ENCODE data around the gene POC1A. TPM values are rescaled to one million over a fixed set of nuclear protein-coding genes. Genes with fewer than 3 reads are reported as not detected.

Gene POC1A
- total RNA-seq, 1 experiment from 2014 or later = 35.0 TPM

DNA sequence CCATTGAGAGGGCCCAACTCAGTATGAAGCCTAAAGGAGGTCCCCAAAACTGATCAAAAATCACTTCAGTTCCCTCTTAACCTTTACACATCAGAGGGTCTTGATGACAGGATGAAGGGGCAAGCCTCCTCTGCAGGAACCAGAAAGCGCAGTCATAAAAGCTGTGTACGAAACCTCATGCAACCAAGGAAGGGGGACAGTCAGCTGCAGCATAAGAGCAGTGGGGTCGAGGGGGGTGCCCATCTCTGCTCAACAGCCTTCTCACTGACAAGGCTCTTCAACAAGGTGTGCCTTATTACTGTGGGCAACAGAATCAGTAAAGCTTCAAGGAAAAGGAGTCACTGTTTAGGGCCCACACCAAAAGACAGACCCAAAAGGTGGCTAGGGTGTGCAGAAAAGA is 3.9 kb downstream of the POC1A start:
- no peak overlapping the region for H3K4me2 ChIP-seq
- H3K27me3 ChIP-seq (ENCODE audit: insufficient read depth, low read depth) = no peaks in the 10 kb centered on the region
- DNase-seq = no peak
- H3K36me3 ChIP-seq (ENCODE audit: low read depth) = no peaks in the 10 kb centered on the region; the same call in 1 of the 2 replicates
- intact Hi-C loops (cut with micrococcal nuclease; ENCODE audit: unreplicated experiment) = loop anchor here (5.0 kb wide), 1 partner anchor 127 kb away; the partner anchor contains the start of gene WDR82
- H3K9me3 ChIP-seq (ENCODE audit: insufficient read depth, low read depth) = no peaks in the 10 kb centered on the region
- H3K79me2 ChIP-seq (ENCODE audit: low read depth) = peaks cover 8% of the 10 kb centered on the region; the same call in 1 of the 2 replicates
- H3K4me1 ChIP-seq (replicated peaks; ENCODE audit: insufficient read depth) = peaks cover 16% of the 10 kb centered on the region
- H3K4me3 ChIP-seq = no peak overlapping the region
- H4K20me1 ChIP-seq (ENCODE audit: insufficient read depth) = no peaks in the 10 kb centered on the region
- H2AFZ ChIP-seq = no peak overlapping the region
- ChIA-PET POLR2A (ENCODE audit: unreplicated experiment) (no interaction called here), CTCF (interaction anchor here (0.6 kb wide), 1 partner anchor 188 kb away, joined by 3 read pairs; no protein-coding TSS in a partner anchor)
- no peak for TF ChIP-seq EZH2 (IDR thresholded peaks at IDR 0.05; ENCODE audit: low read depth)
- TF ChIP-seq, protein P1, sequence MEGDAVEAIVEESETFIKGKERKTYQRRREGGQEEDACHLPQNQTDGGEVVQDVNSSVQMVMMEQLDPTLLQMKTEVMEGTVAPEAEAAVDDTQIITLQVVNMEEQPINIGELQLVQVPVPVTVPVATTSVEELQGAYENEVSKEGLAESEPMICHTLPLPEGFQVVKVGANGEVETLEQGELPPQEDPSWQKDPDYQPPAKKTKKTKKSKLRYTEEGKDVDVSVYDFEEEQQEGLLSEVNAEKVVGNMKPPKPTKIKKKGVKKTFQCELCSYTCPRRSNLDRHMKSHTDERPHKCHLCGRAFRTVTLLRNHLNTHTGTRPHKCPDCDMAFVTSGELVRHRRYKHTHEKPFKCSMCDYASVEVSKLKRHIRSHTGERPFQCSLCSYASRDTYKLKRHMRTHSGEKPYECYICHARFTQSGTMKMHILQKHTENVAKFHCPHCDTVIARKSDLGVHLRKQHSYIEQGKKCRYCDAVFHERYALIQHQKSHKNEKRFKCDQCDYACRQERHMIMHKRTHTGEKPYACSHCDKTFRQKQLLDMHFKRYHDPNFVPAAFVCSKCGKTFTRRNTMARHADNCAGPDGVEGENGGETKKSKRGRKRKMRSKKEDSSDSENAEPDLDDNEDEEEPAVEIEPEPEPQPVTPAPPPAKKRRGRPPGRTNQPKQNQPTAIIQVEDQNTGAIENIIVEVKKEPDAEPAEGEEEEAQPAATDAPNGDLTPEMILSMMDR (conservative IDR thresholded peaks at IDR 0.05) = no peak
- peaks cover 16% of the 10 kb centered on the region for H3F3A ChIP-seq (ENCODE audit: insufficient read depth, low read depth)
- H3K9me2 ChIP-seq (ENCODE audit: insufficient read depth) = no peaks in the 10 kb centered on the region
- H3K27ac ChIP-seq = no peak overlapping the region
- no TSS peak for BruUV-seq (replicated peaks)

DNA sequence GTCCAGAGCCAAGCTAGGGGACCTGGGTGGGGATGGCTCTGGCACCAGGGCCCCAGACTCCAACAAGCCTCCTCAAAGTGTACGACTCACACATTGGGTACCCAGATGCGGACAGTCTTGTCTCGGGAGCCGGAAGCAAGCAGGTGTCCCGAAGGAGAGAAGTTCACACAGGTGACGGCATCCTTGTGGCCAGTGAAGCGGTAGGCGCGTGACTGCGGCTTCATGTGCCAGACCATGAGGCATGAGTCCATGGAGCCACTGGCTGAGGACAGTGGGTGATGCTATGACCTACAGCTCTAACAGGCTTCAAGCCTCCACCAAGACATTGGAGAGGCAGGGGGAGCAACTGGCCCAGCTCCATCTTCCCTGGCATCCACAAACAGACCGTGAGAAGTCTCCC is 4.5 kb downstream of the POC1A start:
- POLR2A ChIA-PET (ENCODE audit: unreplicated experiment) = no interaction called here
- peaks cover 11% of the 10 kb centered on the region for H3K4me1 ChIP-seq (replicated peaks; ENCODE audit: insufficient read depth)
- H3K4me3 ChIP-seq = no peak overlapping the region
- H2AFZ ChIP-seq = no peak overlapping the region
- CTCF ChIA-PET = no interaction called here
- H3K9me3 ChIP-seq (ENCODE audit: insufficient read depth, low read depth) = no peaks in the 10 kb centered on the region
- no peak for DNase-seq
- no peak overlapping the region for H3K27ac ChIP-seq
- no TSS peak for BruUV-seq (replicated peaks)
- peaks cover 16% of the 10 kb centered on the region for H3F3A ChIP-seq (ENCODE audit: insufficient read depth, low read depth)
- TF ChIP-seq, protein P1 (conservative IDR thresholded peaks at IDR 0.05) = no peak
- TF ChIP-seq EZH2 (IDR thresholded peaks at IDR 0.05; ENCODE audit: low read depth) = no peak
- intact Hi-C loops (cut with micrococcal nuclease; ENCODE audit: unreplicated experiment) = loop anchor here (5.0 kb wide), 1 partner anchor 128 kb away; the partner anchor contains the start of gene WDR82
- no peaks in the 10 kb centered on the region for H3K9me2 ChIP-seq (ENCODE audit: insufficient read depth)
- H4K20me1 ChIP-seq (ENCODE audit: insufficient read depth) = no peaks in the 10 kb centered on the region
- H3K79me2 ChIP-seq (ENCODE audit: low read depth) = peaks cover 8% of the 10 kb centered on the region; the same call in 1 of the 2 replicates
- no peaks in the 10 kb centered on the region for H3K27me3 ChIP-seq (ENCODE audit: insufficient read depth, low read depth)
- H3K4me2 ChIP-seq = no peak overlapping the region
- H3K36me3 ChIP-seq (ENCODE audit: low read depth) = no peaks in the 10 kb centered on the region; the same call in 1 of the 2 replicates

DNA sequence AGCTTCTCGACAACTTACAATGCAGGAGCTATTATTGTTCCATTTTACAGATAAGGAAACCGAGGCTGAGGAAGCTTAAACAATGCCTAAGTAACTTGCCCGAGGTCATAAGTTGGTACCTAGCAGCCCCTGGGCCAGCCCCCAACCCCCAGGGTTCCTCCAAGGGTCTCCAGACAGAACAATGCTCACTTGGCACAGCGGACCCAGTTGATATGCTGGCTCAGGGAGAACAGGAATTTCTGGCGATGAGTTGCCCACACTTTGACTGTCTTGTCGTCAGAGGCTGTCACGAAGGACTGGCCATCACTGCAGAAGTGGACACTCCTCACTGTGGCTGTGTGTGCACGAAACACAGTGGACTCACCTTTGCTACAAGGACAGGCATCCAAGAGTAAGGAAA is 5.2 kb downstream of the POC1A start:
- intact Hi-C loops (cut with micrococcal nuclease; ENCODE audit: unreplicated experiment) = no loop called here
- TF ChIP-seq, protein P1 (conservative IDR thresholded peaks at IDR 0.05) = no peak
- TF ChIP-seq EZH2 (IDR thresholded peaks at IDR 0.05; ENCODE audit: low read depth) = no peak
- Histone ChIP-seq H3K4me2 (no peak overlapping the region), H3K4me3 (no peak overlapping the region), H2AFZ (no peak overlapping the region), H3K36me3 (ENCODE audit: low read depth) (no peaks in the 10 kb centered on the region; the same call in 1 of the 2 replicates), H4K20me1 (ENCODE audit: insufficient read depth) (no peaks in the 10 kb centered on the region), H3K4me1 (replicated peaks; ENCODE audit: insufficient read depth) (peaks cover 11% of the 10 kb centered on the region), H3K9me3 (ENCODE audit: insufficient read depth, low read depth) (no peaks in the 10 kb centered on the region), H3F3A (ENCODE audit: insufficient read depth, low read depth) (peaks cover 15% of the 10 kb centered on the region), H3K27me3 (ENCODE audit: insufficient read depth, low read depth) (no peaks in the 10 kb centered on the region), H3K9me2 (ENCODE audit: insufficient read depth) (no peaks in the 10 kb centered on the region), H3K27ac (no peak overlapping the region), H3K79me2 (ENCODE audit: low read depth) (peaks cover 8% of the 10 kb centered on the region; the same call in 1 of the 2 replicates)
- no TSS peak for BruUV-seq (replicated peaks)
- no peak for DNase-seq
- CTCF ChIA-PET = no interaction called here
- POLR2A ChIA-PET (ENCODE audit: unreplicated experiment) = no interaction called here

All from PC-9 (cell line).